Fibroblast of skin of left biceps (primary cell): ENCODE results near the gene WDR77.

ENCODE experiments used
- DNase-seq, 2 experiments: peaks; one replicate each; pipeline ENCODE4 v3.0.0-alpha.2; 2013; ENCODE audit warnings: low read depth in 2 of 2

The WDR77 gene

GRCh38 chr1:111469539-111469938 lies 20.5 kb upstream of the WDR77 start:
- DNase-seq = no peak

DNA sequence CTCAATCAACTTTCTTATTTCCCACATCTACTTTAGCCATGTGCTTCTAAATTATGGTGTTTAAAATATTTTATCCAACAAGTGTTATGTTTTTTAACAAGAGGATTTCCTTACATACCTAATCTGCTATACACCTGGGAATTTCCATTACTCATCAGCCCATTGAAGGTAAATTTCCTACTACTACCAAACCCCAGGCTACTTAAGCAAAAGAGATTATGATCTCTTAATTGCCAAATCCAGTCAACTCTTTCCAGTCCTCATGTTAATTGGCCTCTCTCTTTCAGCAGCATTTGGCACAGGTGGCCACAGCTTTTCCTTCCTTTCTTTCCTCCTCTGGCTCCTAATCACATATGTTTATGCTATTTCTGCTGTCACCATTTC lies 19.7 kb upstream of the WDR77 start:
- no peak for DNase-seq

DNA sequence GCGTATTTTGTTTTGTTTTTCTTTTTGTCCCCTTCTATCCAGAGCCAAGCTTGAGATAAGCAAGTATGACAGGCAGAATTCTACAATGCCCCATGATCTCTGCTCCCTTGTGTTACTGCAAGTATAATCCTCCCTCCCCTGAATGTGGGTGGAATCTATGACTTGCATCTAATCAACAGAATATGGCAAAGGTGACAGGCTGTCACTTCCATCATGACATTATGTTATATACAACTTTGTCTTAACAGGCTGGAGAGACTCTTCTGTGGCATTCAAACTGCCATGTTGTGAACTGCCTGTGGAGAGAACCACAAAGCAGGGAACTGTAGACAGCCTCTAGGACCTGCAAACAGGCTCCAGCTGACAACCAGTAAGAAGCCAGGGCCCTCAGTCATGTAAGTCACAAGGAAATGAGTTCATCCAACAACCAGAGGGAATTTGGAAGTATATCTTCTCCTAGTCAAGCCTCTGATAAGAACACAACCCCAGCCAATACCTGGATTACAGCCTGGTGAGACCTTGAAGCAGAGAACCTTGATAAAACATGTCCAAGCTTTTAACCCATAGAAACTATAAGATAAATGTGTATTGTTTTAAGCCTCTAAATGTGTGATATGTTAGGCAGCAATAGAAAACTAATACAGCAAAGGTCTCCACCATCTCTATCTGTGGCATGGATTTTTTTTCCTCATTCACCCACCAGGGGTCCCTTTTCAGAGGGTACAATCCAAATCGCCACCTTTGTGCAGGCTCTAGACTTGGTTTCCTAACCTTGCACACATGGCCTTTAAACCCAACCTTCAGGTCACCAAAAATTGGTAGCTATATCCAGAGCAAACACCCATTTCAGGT lies 19.0 kb upstream of the WDR77 start:
- DNase-seq = no peak

GRCh38 chr1:111466480-111466879 lies 17.4 kb upstream of the WDR77 start:
- no peak for DNase-seq

DNA sequence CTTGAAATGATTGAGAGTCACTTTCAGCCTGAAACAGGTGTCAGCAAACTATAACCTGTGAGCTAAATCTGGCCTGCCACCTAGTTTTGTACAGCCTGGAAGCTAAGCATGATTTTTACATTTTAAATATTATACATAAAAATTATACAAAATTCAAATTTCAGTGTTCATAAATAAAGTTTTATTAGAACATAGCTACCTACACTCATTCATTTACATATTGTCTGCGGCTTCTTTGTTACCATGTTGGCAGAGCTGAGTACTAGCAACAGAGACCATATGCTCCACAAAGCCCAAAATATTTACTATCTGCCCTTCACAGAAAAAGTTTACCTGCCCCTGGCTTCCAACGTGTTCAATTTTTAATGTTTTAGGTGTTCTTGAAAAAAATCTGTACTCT lies 16.7 kb upstream of the WDR77 start:
- DNase-seq = no peak

DNA sequence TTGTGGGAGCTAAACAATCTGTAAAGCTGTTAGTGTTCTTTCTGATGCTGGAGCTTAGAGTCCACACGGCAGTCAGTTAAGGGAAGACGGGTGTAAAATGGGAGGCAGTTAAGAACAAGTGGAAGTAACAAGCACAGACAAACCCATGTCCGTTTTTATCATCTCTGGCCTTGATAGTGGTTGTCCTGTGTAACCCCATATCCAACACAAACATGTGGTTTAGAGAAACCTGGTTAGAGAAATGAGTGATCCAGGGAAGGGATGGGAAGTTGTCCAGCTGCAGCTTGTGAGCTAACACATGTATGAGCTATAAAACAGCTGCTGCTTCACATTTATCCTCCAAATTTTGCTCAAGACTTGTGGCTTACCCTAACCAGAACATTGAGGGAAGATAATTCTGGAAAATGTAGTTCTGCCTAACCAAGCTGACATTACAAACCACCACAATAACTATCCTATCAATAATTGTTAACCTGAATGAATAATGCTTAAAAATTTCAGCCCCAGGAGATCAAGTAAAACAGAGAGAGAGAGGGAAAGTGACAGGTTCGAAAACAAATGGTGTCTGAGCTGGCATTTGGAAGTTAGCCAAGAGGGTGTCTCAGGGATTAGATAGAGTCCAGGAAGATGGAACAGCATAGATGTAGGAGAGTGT lies 14.1 kb upstream of the WDR77 start:
- no peak for DNase-seq

GRCh38 chr1:111462370-111463028 lies 13.4 kb upstream of the WDR77 start:
- no peak for DNase-seq

GRCh38 chr1:111461765-111462164 lies 12.7 kb upstream of the WDR77 start:
- no peak for DNase-seq

DNA sequence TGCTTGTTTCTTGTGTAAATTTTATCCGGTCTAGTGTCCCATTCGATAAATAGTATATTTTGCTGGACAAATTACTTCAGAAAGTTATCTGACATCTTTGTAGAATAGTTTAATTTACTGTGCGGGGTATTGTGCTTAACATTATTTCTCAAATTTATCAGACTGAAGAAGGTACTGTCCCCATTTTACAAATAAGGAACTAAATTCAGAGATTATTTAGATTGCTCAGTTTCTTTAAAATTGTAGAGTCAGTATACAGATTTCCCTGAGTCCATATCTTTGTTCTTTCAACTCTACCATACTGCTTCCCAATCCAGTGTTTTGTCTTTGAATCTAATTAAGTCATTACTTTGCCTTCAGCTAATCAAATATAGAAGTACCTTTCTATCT lies 6.6 kb upstream of the WDR77 start:
- DNase-seq = no peak

GRCh38 chr1:111454859-111455641 lies 6.0 kb upstream of the WDR77 start:
- no peak for DNase-seq

DNA sequence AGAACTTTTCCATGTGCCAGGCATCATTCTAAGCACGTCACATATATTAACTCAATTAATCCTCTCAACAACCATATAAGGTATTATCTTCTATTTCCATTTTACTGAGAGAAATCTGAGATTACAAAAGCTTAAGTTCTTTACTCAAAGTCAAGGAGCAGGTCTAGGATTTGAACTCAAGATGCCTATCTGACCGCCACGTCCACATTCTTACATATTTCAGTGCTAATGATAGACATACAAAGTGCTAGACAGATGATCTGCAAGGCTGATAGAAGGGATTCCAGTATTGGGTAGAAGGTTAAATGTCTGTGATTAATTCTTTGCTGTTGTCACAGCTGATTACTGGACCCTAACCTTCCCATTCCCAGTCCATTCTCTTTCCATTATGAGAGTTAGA lies 4.7 kb upstream of the WDR77 start:
- no peak for DNase-seq

DNA sequence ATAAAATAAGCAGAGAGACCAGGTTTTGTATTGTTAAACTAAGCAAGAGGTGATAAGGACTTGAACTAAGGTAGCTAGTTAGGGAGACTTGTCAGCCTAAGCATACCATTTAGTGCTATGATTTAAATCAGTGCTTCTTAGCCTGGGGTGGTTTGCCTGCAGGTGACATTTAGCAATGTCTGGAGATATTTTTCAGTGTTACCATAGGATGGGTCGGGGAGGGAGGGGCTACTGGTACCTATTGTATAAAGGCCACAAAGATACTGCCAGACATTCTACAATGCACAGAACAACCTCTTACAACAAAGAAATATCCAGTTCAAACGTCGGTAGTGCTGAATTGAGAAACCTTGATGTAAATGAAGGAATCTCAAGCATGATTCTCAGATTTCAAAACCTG lies 3.5 kb upstream of the WDR77 start:
- DNase-seq = no peak

- no peak for DNase-seq
Measured at GRCh38 chr1:111450185-111450584, 1.1 kb upstream of the WDR77 start.

DNA sequence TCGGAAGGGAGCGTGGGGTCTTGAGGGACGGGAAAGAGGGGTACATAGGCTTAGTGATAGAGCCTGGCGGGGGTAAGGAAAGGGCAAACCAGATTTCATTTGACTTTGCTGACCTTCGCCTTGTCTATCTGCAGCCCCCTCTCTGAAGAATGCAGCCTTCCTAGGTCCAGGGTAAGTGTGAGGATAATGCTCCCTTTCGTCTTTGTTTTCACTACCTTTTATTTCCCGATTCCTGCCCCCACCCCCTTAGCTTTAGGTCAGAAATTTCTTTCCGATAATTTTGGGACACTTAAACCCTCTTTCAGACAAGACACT lies 604 bp upstream of the WDR77 start:
- no peak for DNase-seq

DNA sequence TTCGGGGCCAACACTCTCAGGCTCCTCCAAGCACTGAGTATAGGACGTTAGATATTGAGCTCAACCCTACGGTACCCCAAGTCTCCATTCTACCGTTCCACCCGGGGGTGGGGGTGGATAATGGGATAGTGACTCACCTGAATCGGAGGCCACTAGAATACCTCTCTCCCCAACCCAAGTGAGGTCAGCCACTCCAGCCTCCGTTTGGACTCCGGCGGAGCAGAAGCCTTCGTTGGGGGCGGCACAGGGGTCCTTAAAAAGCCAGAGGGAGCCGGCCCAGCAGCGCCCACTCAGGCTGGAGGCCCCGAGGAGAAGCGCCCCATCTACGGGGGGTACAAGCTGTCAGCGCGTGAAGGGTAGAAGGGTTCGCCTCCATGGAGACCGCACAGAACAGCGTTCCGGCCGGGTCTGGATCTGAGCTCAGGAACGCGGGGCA lies 556 bp downstream of the WDR77 start:
- DNase-seq = no peak

DNA sequence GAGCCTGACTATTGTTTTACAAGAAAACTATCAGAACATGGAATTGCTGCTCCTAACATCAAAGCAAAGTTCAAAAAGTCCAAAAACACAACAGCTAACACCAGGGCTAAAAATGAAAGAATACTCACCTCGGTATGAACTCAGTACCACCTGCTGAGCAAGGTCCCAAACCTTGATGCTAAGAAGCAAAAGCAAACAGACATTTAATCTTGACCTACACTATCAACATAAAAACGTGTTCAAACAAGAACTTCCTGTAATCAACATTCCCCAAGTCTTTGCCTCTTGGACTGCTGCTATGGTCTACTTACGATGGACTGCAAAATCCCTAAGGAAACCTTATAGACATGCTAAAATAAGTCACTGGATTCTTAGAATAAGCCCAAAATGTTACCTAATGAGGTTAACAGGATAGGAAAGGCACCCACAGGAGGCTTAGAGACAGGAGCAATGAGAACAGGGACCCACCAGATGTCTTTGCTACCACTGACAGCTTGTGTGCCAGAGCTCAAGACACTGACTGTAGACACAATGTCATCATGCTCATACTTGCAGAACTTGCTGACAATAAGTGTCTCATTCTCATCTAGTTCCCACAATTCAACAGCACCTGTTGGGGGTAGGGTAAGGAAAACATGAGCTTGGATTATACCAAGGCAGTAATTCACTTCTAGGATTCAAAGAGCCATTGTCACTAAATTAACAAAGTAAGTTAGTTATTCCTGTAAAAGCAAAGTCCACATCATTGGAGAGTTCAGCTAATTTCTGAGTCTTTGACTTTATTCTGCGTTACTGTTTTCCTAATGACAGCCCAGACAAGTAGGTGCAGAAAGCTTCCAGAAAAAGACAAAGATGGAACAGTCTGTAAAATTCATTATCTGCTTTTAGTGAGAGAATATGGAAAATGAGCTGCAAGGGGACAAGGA lies 1.8 kb downstream of the WDR77 start:
- DNase-seq = no peak

DNA sequence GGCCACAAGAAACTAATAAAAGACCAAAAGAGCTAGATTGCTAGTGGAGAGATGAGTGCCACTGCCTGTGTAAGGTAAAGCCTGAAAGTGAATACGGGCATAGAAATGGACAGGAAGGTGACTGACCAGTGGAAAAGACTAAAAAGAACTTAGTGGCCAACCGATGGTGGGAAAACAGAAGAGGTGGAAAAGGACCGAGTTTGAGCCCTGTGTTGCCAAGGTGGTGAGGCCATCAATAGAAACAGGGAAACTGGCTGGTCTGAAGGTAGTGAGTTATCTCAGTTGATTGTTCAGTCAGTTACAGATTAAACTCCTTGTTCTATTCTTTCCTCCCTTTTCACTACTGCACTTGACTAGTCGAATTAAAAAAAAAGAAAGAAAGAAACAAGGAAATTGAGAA lies 2.5 kb downstream of the WDR77 start:
- DNase-seq = no peak

- no peak for DNase-seq
Measured at GRCh38 chr1:111444031-111444430, 5.0 kb downstream of the WDR77 start.

GRCh38 chr1:111442457-111442856 lies 6.6 kb downstream of the WDR77 start:
- no peak for DNase-seq

GRCh38 chr1:111441573-111442192 lies 7.4 kb downstream of the WDR77 start:
- no peak for DNase-seq
